Suppressor macrophage treated with lipopolysaccharide for 4 hours (primary cell): ENCODE measurements around the gene OR5A1.

Experiments used
- DNase-seq: peaks from one replicate; pipeline ENCODE4 v3.0.0-alpha.2; 2020

The OR5A1 gene

DNA sequence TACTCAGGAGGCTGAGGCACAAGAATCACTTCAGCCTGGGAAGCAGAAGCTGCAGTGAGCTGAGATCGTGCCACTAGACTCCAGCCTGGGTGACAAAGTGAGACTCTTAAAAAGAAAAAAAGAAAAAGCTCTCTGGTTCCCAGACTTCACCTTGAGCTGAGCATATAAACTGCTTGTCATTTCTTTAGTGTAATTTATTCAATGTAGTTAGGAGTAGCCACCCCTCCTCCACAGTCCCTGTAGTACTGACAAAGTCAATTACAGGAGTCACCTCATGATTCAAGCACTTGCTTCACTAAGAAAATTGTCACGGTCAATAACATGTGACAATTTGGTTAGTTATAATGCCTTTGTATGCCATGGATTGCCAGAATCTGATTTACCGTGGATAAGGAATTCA lies 44.1 kb downstream of the OR5A1 start:
- DNase-seq = no peak
